HepG2 (cell line): ENCODE results near the gene BPIFA1.
A peak's percentile ranks its signal among the peaks of the same experiment; 100 is the strongest.

Experiments used
- CTCF ChIP-seq: sonication (generic); formaldehyde crosslinking; IDR thresholded peaks from 2 replicates; pipeline ENCODE4 v1.5.0; 2020; ENCODE audit warnings: mild to moderate bottlenecking, missing genetic modification reagents, moderate library complexity
- DPF2 ChIP-seq: sonication (generic); formaldehyde crosslinking; IDR thresholded peaks from 2 replicates; pipeline ENCODE4 v1.4.0; 2020; ENCODE audit warnings: mild to moderate bottlenecking, low read depth, missing genetic modification reagents, borderline replicate concordance
- ONECUT2 ChIP-seq: sonication (generic); formaldehyde crosslinking; IDR thresholded peaks from 2 replicates; pipeline ENCODE4 v1.4.0; 2020; ENCODE audit warnings: missing genetic modification reagents
- RAD21 ChIP-seq: fragments of 450-650 bp; formaldehyde crosslinking; IDR thresholded peaks from 2 replicates; pipeline ENCODE4 v1.5.0; 2020; ENCODE audit warnings: mild to moderate bottlenecking
- RFX5 ChIP-seq: IDR thresholded peaks from 2 replicates; pipeline ENCODE4 v1.6.1; 2011; ENCODE audit warnings: low read depth, low read length, improper control_type of control experiment
- ZFX ChIP-seq: sonication (generic); formaldehyde crosslinking; IDR thresholded peaks from 2 replicates; pipeline ENCODE4 v1.4.0; 2020; ENCODE audit warnings: mild to moderate bottlenecking, low read depth, missing genetic modification reagents, moderate library complexity
- ZNF253 ChIP-seq: sonication (generic); formaldehyde crosslinking; IDR thresholded peaks from 2 replicates; pipeline ENCODE4 v1.8.0; 2022; ENCODE audit warnings: mild to moderate bottlenecking, missing genetic modification reagents, borderline replicate concordance
- ZNF326 ChIP-seq: sonication (generic); formaldehyde crosslinking; IDR thresholded peaks from 2 replicates; pipeline ENCODE4 v1.4.0; 2020; ENCODE audit warnings: missing genetic modification reagents, borderline replicate concordance
- ZNF644 ChIP-seq: IDR thresholded peaks from 2 replicates; pipeline ENCODE4 v1.6.1; 2016; ENCODE audit warnings: low read depth

- TF ChIP-seq ONECUT2 (CRISPR knock-in tag), result no peak
- TF ChIP-seq RFX5, result no peak
- no peak for TF ChIP-seq ZNF253 (CRISPR knock-in tag)
- no peak for TF ChIP-seq ZFX (CRISPR knock-in tag)
- TF ChIP-seq RAD21 (CRISPR knock-in tag), result no peak
- TF ChIP-seq CTCF (CRISPR knock-in tag), result no peak
- TF ChIP-seq ZNF326 (CRISPR knock-in tag), result no peak
- peak; percentile 53; the same call in 1 of the 2 replicates for TF ChIP-seq ZNF644 (CRISPR knock-in tag)
- no peak for TF ChIP-seq DPF2 (CRISPR knock-in tag)
These were observed 37.5 kb downstream of the BPIFA1 start for GRCh38 chr20:33273117-33273851.
